Omental fat pad (tissue), 4 donors: ENCODE data around the gene PATJ. TPM values are rescaled to one million over a fixed set of nuclear protein-coding genes. Genes with fewer than 3 reads are reported as not detected.

Experiments used
- ATAC-seq: fragments of 150-250 bp; one replicate; pipeline ENCODE4 v1.9.1; 2016; ENCODE audit warnings: mild to moderate bottlenecking, moderate library complexity; ENCODE audit not compliant: low FRiP score
- DNase-seq: peaks from one replicate; pipeline ENCODE4 v3.0.0-alpha.2; 2019; ENCODE audit warnings: low spot score
- total RNA-seq, 4 donors: library from RNA; depleted of rRNA; stranded (reverse); fragments of >200 nt; gene quantifications; one replicate each; pipeline ENCODE4 v1.1.0, GENCODE V29; 2016
- TF ChIP-seq, protein P1 (sequence below), 3 donors: fragments of 450-650 bp; IDR thresholded peaks; one replicate each; pipeline ENCODE4 v1.5.1; 2016 to 2017; ENCODE audit warnings: antibody characterized with exemption in 3 of 3, mild to moderate bottlenecking in 3 of 3, moderate library complexity in 2 of 3

PATJ gene
- total RNA-seq, 4 donors from 2014 or later: 12.1 to 31.4 (median 20.0) TPM

DNA sequence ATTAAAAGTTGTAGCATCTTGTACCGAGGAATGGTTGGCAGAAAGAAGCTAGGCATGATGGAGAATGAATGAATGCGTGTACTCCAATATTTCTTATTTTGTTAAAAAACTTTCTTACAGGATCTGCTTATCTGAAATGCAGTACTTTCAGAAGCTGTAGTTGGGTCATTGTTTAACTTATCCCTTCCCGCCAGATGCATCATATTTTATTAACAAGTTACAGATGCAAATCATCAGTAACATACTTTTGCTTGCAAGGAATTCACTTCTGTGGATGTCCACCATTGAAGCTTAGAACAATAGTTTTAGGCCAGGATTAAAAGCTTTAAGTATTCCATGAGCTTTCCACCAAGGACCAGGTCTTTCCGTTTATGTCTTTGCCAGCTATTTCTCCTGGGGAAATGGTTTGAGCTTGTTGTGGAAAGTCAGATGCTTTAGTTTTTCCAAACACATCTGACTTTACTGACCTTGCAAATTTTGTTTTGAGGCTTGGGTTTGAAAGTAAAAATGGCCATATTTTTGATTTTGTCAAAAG, 65.4 kb downstream of the PATJ start:
- DNase-seq: no peak
- ATAC-seq: no peak
- TF ChIP-seq, protein P1, sequence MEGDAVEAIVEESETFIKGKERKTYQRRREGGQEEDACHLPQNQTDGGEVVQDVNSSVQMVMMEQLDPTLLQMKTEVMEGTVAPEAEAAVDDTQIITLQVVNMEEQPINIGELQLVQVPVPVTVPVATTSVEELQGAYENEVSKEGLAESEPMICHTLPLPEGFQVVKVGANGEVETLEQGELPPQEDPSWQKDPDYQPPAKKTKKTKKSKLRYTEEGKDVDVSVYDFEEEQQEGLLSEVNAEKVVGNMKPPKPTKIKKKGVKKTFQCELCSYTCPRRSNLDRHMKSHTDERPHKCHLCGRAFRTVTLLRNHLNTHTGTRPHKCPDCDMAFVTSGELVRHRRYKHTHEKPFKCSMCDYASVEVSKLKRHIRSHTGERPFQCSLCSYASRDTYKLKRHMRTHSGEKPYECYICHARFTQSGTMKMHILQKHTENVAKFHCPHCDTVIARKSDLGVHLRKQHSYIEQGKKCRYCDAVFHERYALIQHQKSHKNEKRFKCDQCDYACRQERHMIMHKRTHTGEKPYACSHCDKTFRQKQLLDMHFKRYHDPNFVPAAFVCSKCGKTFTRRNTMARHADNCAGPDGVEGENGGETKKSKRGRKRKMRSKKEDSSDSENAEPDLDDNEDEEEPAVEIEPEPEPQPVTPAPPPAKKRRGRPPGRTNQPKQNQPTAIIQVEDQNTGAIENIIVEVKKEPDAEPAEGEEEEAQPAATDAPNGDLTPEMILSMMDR (IDR thresholded peaks at IDR 0.05): no peak

DNA sequence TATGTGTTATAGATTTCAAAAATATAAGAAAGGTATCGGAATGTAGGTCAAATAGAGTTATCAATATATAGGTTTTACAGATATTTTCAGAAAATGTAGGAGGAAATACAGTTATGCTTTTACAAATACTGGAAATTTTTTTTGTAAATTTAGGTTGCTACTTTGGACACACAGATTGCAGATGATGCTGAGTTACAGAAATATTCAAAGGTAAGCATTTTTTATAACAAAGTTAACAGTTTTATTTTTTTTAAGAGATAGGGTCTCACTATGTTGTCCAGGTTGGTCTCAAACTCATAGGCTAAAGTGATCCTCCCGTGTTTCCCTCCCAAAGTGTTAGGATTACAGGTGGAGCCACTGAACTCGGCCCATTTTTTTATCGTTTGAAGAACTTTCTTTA, 66.0 kb downstream of the PATJ start:
- DNase-seq (no peak), ATAC-seq (no peak)
- TF ChIP-seq, protein P1 (IDR thresholded peaks at IDR 0.05): no peak

DNA sequence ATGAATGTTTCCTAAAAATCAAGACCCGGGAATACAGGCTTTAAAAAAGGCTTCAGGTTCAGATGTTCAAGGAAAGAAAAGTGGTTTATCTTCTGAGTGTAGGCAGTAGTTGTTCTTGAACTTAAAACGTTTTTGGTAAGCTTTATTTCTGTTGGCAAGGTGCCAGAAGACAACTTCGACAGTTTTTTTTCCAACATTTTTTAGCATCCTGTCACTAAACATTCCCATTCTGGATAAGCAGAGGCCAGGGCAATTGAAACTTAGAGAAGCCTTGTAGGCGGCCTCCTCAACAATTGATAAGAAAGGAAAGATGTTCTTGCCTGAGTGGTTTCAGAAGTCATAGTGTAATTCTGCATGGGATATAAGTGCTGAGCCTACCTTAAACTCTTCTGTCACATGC, 66.7 kb downstream of the PATJ start:
- no peak for DNase-seq
- TF ChIP-seq, protein P1 (IDR thresholded peaks at IDR 0.05): no peak
- ATAC-seq: no peak

DNA sequence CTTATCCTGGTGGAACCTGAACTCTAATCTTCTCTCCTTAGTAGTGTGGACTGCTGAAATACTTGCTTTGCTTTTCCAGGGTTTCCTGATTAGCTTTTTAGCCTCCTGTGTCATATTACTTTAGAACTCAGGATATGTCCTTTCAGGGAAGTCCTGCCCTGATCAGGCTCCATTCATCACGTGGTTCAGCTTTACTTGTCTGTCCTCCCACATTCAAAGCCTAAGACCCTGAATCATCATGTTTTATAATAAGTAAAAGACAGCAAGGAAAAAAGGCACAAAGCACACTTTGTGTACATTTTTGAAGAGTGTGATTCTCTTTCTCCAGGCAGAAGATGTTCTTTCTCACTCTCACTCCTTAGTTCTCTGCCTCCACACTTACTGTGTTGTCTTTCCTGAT, 70.6 kb downstream of the PATJ start:
- DNase-seq: no peak
- TF ChIP-seq, protein P1 (IDR thresholded peaks at IDR 0.05): no peak
- ATAC-seq: no peak

DNA sequence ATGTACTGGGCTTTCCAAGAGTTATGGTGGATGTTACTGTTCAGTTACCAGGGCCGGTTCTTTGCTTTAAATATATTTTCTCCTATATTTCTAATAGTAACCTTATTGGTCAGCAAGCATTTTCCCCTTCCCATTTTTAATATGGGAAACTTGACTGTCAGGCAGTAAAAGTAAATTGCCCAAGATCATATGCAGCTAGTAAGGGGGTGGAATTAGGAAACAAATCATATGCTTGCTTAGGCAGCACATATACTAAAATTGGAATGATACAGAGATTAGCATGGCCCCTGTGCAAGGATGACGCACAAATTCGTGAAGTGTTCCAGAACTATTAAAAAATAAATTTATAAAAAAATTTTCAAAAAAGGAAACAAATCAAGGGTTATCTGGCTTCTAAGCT, 73.9 kb downstream of the PATJ start:
- no peak for ATAC-seq
- TF ChIP-seq, protein P1 (IDR thresholded peaks at IDR 0.05): no peak
- DNase-seq: no peak

DNA sequence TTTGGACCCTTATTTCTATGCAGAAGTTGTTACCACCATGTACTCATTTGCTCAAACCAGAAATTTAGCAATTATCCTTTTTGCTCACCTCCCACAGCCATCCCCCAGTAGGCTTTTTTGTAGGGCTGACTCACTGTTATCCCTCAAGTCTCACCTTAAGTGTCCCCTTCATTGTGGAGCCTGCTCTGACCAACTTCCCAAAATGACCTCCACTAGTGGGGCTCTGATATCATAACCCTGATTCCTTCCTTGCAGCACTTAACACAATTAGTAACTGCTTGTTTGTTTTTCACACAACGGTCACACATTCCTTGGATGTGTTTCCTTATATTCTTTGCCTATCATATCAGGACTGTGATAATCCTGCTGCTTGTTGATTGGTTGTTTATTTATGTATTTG, 76.7 kb downstream of the PATJ start:
- TF ChIP-seq, protein P1 (IDR thresholded peaks at IDR 0.05): no peak
- DNase-seq (no peak), ATAC-seq (no peak)

DNA sequence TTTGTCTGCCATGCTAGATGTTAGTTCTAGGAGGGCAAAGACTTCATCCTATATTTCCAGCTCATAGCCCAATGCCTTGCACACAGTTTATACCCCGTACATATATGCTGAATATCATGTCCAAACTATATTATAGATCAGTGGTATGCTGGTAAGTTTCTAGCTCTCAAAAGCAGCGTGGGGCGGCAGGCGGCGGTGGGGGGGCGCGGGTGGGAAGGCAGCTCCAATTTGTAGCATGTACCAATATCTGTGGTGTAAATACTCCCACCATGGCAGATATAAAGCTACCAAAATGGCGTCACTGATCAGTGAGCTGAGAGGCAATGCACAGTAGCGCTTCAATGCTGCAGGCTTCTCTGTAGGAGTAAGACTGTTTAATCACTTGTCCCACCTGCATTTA, 77.1 kb downstream of the PATJ start:
- DNase-seq (no peak), ATAC-seq (no peak)
- TF ChIP-seq, protein P1 (IDR thresholded peaks at IDR 0.05): no peak
